Mammary microvascular endothelial cell (primary cell): ENCODE measurements around the gene NMRK2. TPM values are rescaled to one million over a fixed set of nuclear protein-coding genes. Genes with fewer than 3 reads are reported as not detected.

Experiments
- total RNA-seq: library from RNA; depleted of rRNA; stranded (reverse); fragments of >200 nt; gene quantifications from 2 replicates; pipeline ENCODE4 v1.2.3, GENCODE V29; 2015

Gene NMRK2, protein sequence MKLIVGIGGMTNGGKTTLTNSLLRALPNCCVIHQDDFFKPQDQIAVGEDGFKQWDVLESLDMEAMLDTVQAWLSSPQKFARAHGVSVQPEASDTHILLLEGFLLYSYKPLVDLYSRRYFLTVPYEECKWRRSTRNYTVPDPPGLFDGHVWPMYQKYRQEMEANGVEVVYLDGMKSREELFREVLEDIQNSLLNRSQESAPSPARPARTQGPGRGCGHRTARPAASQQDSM
- total RNA-seq: not detected in 2 replicates

DNA sequence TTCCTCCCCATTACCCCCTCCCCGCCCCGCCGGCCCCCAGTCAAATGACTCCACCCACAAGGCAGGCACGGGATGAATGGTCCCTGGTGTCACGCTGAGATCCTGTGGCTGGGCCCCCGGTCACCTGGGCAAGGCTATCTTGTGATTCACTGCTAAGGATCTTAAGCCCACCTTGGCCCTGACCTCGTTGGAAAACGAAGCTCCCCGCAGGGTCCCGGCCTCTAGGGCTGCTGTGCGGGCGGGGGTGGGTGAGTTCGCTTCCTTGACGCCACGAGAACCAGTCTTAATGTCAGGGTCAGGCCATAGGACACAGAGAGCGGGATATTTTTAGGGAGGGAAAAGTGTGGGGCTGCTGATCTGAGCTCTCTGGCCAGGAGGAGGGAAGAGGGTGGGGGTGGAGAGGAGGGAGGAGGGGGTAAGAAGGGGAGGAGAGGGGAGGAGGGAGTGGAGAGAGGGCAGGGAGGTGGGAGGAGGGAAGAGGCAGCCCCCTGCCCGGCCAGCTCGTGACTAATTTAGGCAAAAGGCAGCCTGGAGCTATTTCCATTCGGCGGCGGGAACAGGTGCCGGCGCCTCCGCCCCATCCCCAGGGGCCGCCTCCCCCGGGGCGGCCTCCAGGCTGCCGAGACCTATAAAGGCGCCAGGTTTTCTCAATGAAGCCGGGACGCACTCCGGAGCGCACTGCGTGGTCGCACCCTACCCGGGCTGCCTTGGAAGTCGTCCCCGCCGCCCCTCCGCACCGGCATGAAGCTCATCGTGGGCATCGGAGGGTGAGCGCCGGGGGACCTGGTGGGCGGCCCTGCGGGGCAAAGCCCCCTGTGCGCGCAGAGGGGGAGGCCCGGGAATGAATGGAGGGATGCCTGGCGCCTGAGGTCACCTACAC is at the start of gene NMRK2:
TSS of gene NMRK2 (plus strand) at position 139 of the 880 bp plus-strand sequence. CDS start at position 742, 603 bp downstream.

DNA sequence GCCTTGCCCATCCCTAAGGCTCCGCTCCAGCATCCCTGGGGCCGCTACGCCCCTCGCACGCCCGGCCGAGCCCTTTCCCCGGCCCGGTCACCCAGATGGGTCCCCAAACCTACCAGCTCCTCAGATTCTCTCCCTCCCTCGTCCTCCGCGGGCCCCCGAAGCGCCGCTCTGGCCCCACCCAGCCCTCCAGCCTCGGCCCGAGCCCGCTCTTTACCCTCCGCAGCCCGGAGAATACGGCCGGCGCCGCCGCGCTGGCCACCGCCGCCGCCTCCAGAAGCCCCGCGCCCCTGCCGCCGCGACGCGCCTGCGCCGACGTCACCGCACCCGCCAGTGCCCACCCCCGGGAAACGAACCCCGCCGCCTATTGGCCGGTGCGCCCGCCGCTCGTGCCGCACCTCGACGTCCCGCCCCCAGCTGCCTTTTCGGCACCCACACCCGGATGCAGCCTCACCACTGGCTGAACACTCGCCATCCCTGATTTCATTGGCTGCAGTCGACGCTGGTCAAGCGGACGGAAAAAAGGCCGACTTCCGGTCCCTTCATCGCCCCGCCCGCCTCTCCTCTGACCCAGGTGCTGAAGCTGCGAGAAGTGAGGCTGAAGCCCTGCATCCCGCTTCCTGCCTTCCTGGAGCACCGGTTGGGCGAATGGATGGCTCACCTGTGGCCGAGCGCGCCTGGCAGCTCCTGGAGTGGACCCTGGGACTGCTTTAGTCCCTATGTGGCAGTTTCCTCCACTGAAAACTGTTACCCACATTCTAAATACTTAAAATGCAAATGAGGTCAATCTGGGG is 38.1 kb downstream of the NMRK2 start, which contains the start of gene DAPK3:
TSS of gene DAPK3 (minus strand) at position 292 of the 791 bp plus-strand sequence. CDS start 1,364 bp downstream, outside the sequence.

DNA sequence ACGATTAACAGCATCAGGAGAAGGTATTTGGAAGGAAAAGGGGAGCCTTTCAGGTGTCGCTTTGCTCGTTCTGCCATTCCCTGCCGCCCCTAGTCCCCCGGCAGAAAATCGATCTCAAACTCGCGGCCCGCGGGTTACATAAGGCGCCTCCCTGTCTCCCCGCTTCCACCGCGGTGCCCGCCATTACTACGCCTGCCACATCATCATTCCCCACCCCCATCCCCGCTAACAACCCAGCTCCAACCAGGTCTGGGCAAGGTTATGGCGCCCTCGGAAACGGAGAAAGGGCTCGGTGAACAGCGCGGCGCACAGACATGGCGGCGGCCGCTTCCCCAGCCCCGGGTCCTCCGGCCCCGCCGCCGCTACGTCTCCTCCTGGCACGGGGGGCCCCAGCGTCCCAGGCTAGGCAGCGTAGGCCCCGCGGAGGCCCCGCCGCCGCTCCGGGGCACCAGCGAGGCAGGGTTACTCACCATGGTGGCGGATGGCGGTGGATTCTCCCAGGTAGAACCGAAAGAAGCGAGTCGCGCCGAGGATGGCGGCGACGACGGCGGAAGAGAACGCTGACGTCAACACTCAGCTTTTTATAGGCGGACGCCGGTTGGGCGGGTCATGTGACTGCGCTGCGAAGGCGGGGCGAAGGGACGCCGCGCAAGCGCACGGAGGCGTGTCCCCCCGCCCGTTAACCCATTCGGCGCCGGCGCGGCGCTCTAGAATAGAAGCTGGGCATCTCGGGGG is 52.2 kb downstream of the NMRK2 start, which contains the start of gene EEF2:
TSS of gene EEF2 (minus strand) at position 556 of the 735 bp plus-strand sequence. CDS start at position 473, 83 bp downstream.

Other genes starting within 250 kb of the NMRK2 start
- gene PIP5K1C, start 232.6 kb upstream of the NMRK2 start, total RNA-seq: 33.5 and 38.7 TPM in 2 replicates
- not detected in 2 replicates for gene TJP3, start 224.7 kb upstream of the NMRK2 start, total RNA-seq
- gene APBA3, start 171.4 kb upstream of the NMRK2 start, total RNA-seq: 29.8 and 35.5 TPM in 2 replicates
- gene MRPL54, start 170.4 kb upstream of the NMRK2 start, total RNA-seq: 106 and 140 TPM in 2 replicates
- gene RAX2, start 160.8 kb upstream of the NMRK2 start, total RNA-seq: not detected in 2 replicates
- gene MATK, start 146.7 kb upstream of the NMRK2 start, total RNA-seq: not detected in 2 replicates
- gene ZFR2, start 64.0 kb upstream of the NMRK2 start, total RNA-seq: not detected in 2 replicates
- not detected in 2 replicates for gene ATCAY, start 52.4 kb upstream of the NMRK2 start, total RNA-seq
- 97.1 and 115 TPM in 2 replicates for gene DAPK3, start 38.0 kb downstream of the NMRK2 start, total RNA-seq
- gene EEF2, start 52.4 kb downstream of the NMRK2 start, total RNA-seq: 1,607 and 1,802 TPM in 2 replicates
- 31.6 and 31.8 TPM in 2 replicates for gene PIAS4, start 74.7 kb downstream of the NMRK2 start, total RNA-seq
- 28.0 and 33.6 TPM in 2 replicates for gene ZBTB7A, start 133.8 kb downstream of the NMRK2 start, total RNA-seq
- 135 and 157 TPM in 2 replicates for gene MAP2K2, start 191.1 kb downstream of the NMRK2 start, total RNA-seq
- not detected in 2 replicates for gene CREB3L3, start 220.6 kb downstream of the NMRK2 start, total RNA-seq
- gene SIRT6, start 249.5 kb downstream of the NMRK2 start, total RNA-seq: 25.3 and 47.4 TPM in 2 replicates
- gene ANKRD24, start 249.6 kb downstream of the NMRK2 start, total RNA-seq: 0.05 TPM in 1 of 2 replicates, not detected in the other